22Rv1 (cell line): ENCODE measurements around the gene DCAF4.

Experiments used
- ZFX ChIP-seq: fragments of 450-650 bp; IDR thresholded peaks from 2 replicates; pipeline ENCODE4 v1.6.1; 2017; ENCODE audit warnings: antibody characterized with exemption, borderline replicate concordance
- TF ChIP-seq, protein P1 (sequence below): fragments of 450-650 bp; IDR thresholded peaks from 2 replicates; pipeline ENCODE4 v1.5.1; 2017; ENCODE audit warnings: mild to moderate bottlenecking

DNA sequence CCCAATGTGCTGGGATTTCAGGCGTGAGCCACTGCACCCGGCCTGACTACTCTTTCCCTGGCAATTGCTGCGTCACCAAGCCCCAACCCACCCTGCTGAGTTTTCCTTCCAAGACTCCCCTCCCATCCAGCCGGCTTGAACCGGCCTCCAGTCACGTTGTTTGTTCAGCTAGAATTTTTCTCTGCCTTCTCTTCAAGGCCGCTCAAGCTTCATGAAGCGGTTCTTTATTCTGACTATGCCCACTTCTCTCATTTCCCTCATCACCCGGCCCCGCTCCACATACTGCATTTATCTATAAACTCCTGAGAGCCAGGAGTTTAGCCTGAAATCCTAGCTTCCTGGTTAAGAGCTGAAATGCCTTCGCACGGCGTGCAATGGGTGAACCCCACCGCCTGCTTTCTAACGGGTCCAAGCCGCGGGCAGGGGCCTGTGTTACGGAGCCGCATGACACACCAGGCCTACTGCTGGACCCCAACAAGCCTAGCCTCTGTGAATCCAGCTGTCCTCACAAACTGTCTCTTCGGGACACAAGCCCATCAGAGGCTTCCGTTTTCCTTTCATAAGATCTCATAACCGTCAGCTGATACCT is 999 bp upstream of the DCAF4 start:
- TF ChIP-seq, protein P1, sequence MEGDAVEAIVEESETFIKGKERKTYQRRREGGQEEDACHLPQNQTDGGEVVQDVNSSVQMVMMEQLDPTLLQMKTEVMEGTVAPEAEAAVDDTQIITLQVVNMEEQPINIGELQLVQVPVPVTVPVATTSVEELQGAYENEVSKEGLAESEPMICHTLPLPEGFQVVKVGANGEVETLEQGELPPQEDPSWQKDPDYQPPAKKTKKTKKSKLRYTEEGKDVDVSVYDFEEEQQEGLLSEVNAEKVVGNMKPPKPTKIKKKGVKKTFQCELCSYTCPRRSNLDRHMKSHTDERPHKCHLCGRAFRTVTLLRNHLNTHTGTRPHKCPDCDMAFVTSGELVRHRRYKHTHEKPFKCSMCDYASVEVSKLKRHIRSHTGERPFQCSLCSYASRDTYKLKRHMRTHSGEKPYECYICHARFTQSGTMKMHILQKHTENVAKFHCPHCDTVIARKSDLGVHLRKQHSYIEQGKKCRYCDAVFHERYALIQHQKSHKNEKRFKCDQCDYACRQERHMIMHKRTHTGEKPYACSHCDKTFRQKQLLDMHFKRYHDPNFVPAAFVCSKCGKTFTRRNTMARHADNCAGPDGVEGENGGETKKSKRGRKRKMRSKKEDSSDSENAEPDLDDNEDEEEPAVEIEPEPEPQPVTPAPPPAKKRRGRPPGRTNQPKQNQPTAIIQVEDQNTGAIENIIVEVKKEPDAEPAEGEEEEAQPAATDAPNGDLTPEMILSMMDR: no peak
- TF ChIP-seq ZFX: no peak
